Spleen (tissue), 11 donors: Measurements from ENCODE around the gene RNF39. TPM values are rescaled to one million over a fixed set of nuclear protein-coding genes. Genes with fewer than 3 reads are reported as not detected.

Experiments used
- DNase-seq: peaks from one replicate; pipeline ENCODE4 v3.0.0-alpha.2; 2020
- H3K27ac ChIP-seq, 8 donors: fragments of 200-600 bp; sonication (generic) in 7 of 8; 1 replicate in 4 of 8; 2 replicates in 4 of 8; pipeline versions ENCODE4 v1.5.0 to v1.8.0; 2016 to 2021; ENCODE audit warnings: inconsistent platforms in 4 of 8, mild to moderate bottlenecking in 4 of 8, moderate library complexity in 1 of 8
- H3K27me3 ChIP-seq, 7 donors: fragments of 200-600 bp; sonication (generic) in 6 of 7; replicated peaks in 1 of 7; 1 replicate in 4 of 7; 2 replicates in 3 of 7; pipeline versions ENCODE4 v1.5.0 to v1.8.0; 2016 to 2021; ENCODE audit warnings: inconsistent platforms in 3 of 7, mild to moderate bottlenecking in 1 of 7
- H3K36me3 ChIP-seq, 6 donors: fragments of 200-600 bp; sonication (generic) in 5 of 6; 1 replicate in 4 of 6; 2 replicates in 2 of 6; pipeline versions ENCODE4 v1.5.0 to v1.8.0; 2016 to 2021; ENCODE audit warnings: inconsistent platforms in 2 of 6
- H3K4me1 ChIP-seq, 6 donors: fragments of 200-600 bp; sonication (generic) in 5 of 6; 1 replicate in 3 of 6; 2 replicates in 3 of 6; pipeline versions ENCODE4 v1.5.0 to v1.8.0; 2016 to 2021; ENCODE audit warnings: inconsistent platforms in 3 of 6
- H3K4me3 ChIP-seq, 8 donors: fragments of 200-600 bp; sonication (generic) in 7 of 8; 1 replicate in 4 of 8; 2 replicates in 4 of 8; pipeline versions ENCODE4 v1.5.0 to v1.8.0; 2016 to 2021; ENCODE audit warnings: inconsistent platforms in 4 of 8, mild to moderate bottlenecking in 4 of 8, moderate library complexity in 2 of 8
- H3K9me3 ChIP-seq, 8 donors: fragments of 200-600 bp; sonication (generic) in 7 of 8; 1 replicate in 4 of 8; 2 replicates in 4 of 8; pipeline versions ENCODE4 v1.5.0 to v1.8.0; 2016 to 2021; ENCODE audit warnings: inconsistent platforms in 4 of 8
- CTCF ChIP-seq, 11 experiments: fragments of 200-600 bp in 7 of 11; fragments of 450-650 bp in 4 of 11; sonication (generic) in 4 of 11; IDR thresholded peaks in 8 of 11; conservative IDR thresholded peaks in 3 of 11; 1 replicate in 7 of 11; 2 replicates in 4 of 11; pipeline versions ENCODE4 v1.4.0 to v1.8.0; 2016 to 2021; ENCODE audit warnings: antibody characterized with exemption in 11 of 11, inconsistent platforms in 4 of 11, mild to moderate bottlenecking in 1 of 11
- POLR2A ChIP-seq, 3 donors: fragments of 450-650 bp; IDR thresholded peaks; one replicate each; pipeline ENCODE4 v1.5.1; 2017; ENCODE audit warnings: antibody characterized with exemption in 3 of 3, mild to moderate bottlenecking in 1 of 3
- POLR2AphosphoS5 ChIP-seq, 3 donors: sonication (generic); formaldehyde crosslinking; IDR thresholded peaks; one replicate each; pipeline ENCODE4 v1.5.1; 2017; ENCODE audit warnings: antibody characterized with exemption in 3 of 3
- WGBS, 5 donors: extraction: QIAGEN DNeasy Blood & Tissue Kit in 3 of 5; methylation state at CpG; one replicate each; pipeline versions ENCODE4 v1.1.5 to v1.1.7; 2013 to 2018; 5-methylcytosine and 5-hydroxymethylcytosine counted together
- intact Hi-C: fragments of 100-400 bp; cut with DNase I; formaldehyde crosslinking; loops from one replicate; pipeline ENCODE4 v1.15.0; 2023; ENCODE audit warnings: low total_unique reads
- polyA plus RNA-seq, 3 donors: library from polyadenylated mRNA; stranded (reverse); fragments of 200-250 nt; gene quantifications; one replicate each; pipeline ENCODE4 v1.2.1, GENCODE V29; 2013
- total RNA-seq, 7 donors: library from RNA; depleted of rRNA in 3 of 7; stranded (reverse); fragments of >200 nt in 3 of 7; fragmentation: NEBNext Ultra II Directional in 4 of 7; extraction: Animal tissue kit (Norgen Biotek cat#: 25700) in 4 of 7; gene quantifications; one replicate each; pipeline versions ENCODE4 v1.1.0 to v1.2.1, GENCODE V29; 2016 to 2021
- donor health status: healthy with polysubstance abuse.
- donor health status: DM: no; HTN: no; CAD: no; lungs with moderate emphysema.
- donor health status: DM: no; HTN: no; CAD: no.
- donor health status: Bipolar disorder and iron deficiency.
- donor health status: healthy.
- donor health status: DM: no; HTN: no; CAD: no.
- donor health status: DM: yes; HTN: yes; CAD: no.

RNF39 gene
- total and polyA plus RNA-seq, 10 donors = not detected

- Histone ChIP-seq H3K4me3 (peak overlapping the region in 1 of 8 donors; percentile 69), H3K27me3 (peaks cover 0 to 92% (median 36%) of the 10 kb centered on the region in 7 donors), H3K4me1 (peaks cover 24 to 41% (median 33%) of the 10 kb centered on the region in 6 donors), H3K27ac (no peak overlapping the region), H3K36me3 (no peaks in the 10 kb centered on the region), H3K9me3 (no peaks in the 10 kb centered on the region)
- intact Hi-C loops = no loop called here
- 41 to 46% (median 43%) methylated on average over 8 of the region's 8 CpGs for WGBS, 5 donors
- no peak for DNase-seq
- TF ChIP-seq CTCF (IDR thresholded peaks at IDR 0.05 in 8 of 11, conservative IDR thresholded peaks at IDR 0.05 in 3 of 11) = no peak
- TF ChIP-seq POLR2A (IDR thresholded peaks at IDR 0.05) = no peak
- no peak for TF ChIP-seq POLR2AphosphoS5 (IDR thresholded peaks at IDR 0.05)
These were observed 24.6 kb upstream of the RNF39 start for GRCh38 chr6:30100154-30100553.

- Histone ChIP-seq H3K27me3 (peaks cover 0 to 82% (median 36%) of the 10 kb centered on the region in 7 donors), H3K9me3 (no peaks in the 10 kb centered on the region), H3K4me1 (peaks cover 22 to 32% (median 30%) of the 10 kb centered on the region in 6 donors), H3K4me3 (no peak overlapping the region), H3K36me3 (no peaks in the 10 kb centered on the region), H3K27ac (no peak overlapping the region)
- no peak for TF ChIP-seq POLR2AphosphoS5 (IDR thresholded peaks at IDR 0.05)
- TF ChIP-seq POLR2A (IDR thresholded peaks at IDR 0.05) = no peak
- TF ChIP-seq CTCF (IDR thresholded peaks at IDR 0.05 in 8 of 11, conservative IDR thresholded peaks at IDR 0.05 in 3 of 11) = no peak
- DNase-seq = no peak
- intact Hi-C loops = no loop called here
- WGBS, 5 donors = 56 to 67% (median 59%) methylated on average over 4 of the region's 4 CpGs
These were observed 22.6 kb upstream of the RNF39 start for GRCh38 chr6:30097902-30098768.

- Histone ChIP-seq H3K4me1 (peaks cover 14 to 19% (median 17%) of the 10 kb centered on the region in 6 donors), H3K27me3 (peaks cover 0 to 87% (median 36%) of the 10 kb centered on the region in 7 donors), H3K36me3 (no peaks in the 10 kb centered on the region), H3K4me3 (no peak overlapping the region), H3K9me3 (no peaks in the 10 kb centered on the region), H3K27ac (no peak overlapping the region)
- no peak for TF ChIP-seq CTCF (IDR thresholded peaks at IDR 0.05 in 8 of 11, conservative IDR thresholded peaks at IDR 0.05 in 3 of 11)
- no peak for TF ChIP-seq POLR2AphosphoS5 (IDR thresholded peaks at IDR 0.05)
- TF ChIP-seq POLR2A (IDR thresholded peaks at IDR 0.05) = no peak
- 42 to 60% (median 50%) methylated on average over 1 of the region's 1 CpG for WGBS, 5 donors
- intact Hi-C loops = no loop called here
- no peak for DNase-seq
These were observed 21.3 kb upstream of the RNF39 start for GRCh38 chr6:30096829-30097228.

DNA sequence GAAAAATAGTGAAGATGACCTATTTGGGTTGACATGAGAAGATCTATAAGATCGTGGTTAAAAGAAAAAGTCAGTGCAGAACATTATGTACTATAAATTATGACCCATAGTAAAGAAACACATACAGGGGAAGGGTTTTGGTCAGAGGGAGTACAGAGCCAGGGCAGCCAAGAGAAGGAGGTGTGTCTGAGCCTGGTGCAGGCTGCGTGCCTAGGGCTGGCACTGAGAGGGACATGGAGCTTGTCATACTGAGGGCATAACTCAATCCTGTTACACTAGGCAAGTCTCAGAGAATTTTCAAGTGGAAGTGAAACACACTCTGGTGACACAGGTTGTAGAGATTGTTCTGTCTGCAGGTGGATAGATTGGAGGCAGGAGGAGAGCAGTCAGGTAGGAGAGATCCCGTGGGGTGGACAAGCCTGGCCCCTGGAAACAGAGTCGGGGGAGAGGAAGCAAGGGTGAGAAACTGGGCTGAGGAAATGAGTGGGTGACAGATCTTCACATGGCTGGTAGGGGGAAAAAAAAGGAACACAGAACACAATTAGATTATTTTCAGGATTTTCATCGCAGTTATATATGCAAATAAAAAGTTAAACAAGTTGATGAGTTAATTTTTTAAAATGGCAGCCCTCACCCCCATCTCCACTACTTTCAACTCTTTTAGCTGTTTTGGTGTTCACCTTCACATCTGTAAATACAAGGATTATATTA, 18.5 kb upstream of the RNF39 start:
- Histone ChIP-seq H3K4me1 (no peaks in the 10 kb centered on the region), H3K9me3 (no peaks in the 10 kb centered on the region), H3K4me3 (no peak overlapping the region), H3K27me3 (peaks cover 0 to 87% (median 12%) of the 10 kb centered on the region in 7 donors), H3K36me3 (no peaks in the 10 kb centered on the region), H3K27ac (no peak overlapping the region)
- intact Hi-C loops = no loop called here
- 47 to 67% (median 55%) methylated on average over 4 to 5 of the region's 5 CpGs for WGBS, 5 donors
- no peak for TF ChIP-seq POLR2A (IDR thresholded peaks at IDR 0.05)
- TF ChIP-seq POLR2AphosphoS5 (IDR thresholded peaks at IDR 0.05) = no peak
- TF ChIP-seq CTCF (IDR thresholded peaks at IDR 0.05 in 8 of 11, conservative IDR thresholded peaks at IDR 0.05 in 3 of 11) = no peak
- no peak for DNase-seq
